ENCODE data around the gene PI16.
A peak's percentile ranks its signal among the peaks of the same experiment; 100 is the strongest.

PI16 gene

DNA sequence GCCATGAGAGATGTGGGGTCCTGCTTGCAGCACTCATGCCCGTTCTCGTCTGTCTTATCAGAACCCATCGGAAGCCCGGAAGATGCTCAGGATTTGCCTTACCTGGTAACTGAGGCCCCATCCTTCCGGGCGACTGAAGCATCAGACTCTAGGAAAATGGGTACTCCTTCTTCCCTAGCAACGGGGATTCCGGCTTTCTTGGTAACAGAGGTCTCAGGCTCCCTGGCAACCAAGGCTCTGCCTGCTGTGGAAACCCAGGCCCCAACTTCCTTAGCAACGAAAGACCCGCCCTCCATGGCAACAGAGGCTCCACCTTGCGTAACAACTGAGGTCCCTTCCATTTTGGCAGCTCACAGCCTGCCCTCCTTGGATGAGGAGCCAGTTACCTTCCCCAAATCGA lies 8.3 kb downstream of the PI16 start:
- DNase-seq (ENCODE audit: low spot score in 2 of 2) (peak; percentile 37 to 55), ATAC-seq (replicated peaks; ENCODE audit: extremely low read depth, poor library complexity, severe bottlenecking) (peak; percentile 55)
- Mint-ChIP-seq H3K4me1 (peaks cover 41% of the 10 kb centered on the region), H3K27me3 (no peaks in the 10 kb centered on the region), H3K4me3 (peak overlapping the region; percentile 32), H3K27ac (ENCODE audit: low read depth) (peak overlapping the region; percentile 57), H3K9me3 (no peaks in the 10 kb centered on the region), H3K36me3 (ENCODE audit: insufficient read depth) (peaks cover 8% of the 10 kb centered on the region)

DNA sequence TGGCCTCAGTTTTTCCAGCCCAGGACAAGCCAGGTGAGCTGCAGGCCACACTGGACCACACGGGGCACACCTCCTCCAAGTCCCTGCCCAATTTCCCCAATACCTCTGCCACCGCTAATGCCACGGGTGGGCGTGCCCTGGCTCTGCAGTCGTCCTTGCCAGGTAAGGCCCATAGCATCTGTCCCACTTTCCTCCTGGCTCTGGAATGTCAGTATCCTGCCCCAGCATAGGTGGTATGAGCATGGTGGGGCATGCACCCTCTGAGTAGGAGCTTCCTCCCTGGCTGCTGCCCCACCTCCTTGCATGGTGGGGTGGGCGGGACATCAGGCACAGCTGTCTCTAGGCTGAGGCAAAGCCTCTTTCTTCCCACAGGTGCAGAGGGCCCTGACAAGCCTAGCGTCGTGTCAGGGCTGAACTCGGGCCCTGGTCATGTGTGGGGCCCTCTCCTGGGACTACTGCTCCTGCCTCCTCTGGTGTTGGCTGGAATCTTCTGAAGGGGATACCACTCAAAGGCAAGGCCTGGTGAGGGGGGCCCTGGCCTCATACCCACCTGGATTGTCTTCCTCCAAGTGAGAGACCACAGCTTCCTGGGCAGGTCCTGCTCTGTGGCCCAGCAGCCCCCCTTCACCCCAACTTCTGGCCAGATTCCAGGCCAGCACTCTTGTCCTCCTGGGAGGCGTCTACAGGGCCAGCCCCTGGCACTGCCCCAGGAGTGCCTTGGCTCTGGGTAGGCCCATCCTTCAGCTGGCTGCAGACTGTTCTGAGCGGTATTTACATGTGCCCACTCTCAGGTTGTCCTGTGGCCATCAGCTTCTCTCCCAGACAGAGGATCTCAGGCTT lies 9.1 kb downstream of the PI16 start:
- Mint-ChIP-seq H3K9me3 (no peaks in the 10 kb centered on the region), H3K27me3 (no peaks in the 10 kb centered on the region), H3K4me1 (peaks cover 41% of the 10 kb centered on the region), H3K4me3 (peak overlapping the region; percentile 32), H3K27ac (ENCODE audit: low read depth) (peak overlapping the region; percentile 57), H3K36me3 (ENCODE audit: insufficient read depth) (peaks cover 15% of the 10 kb centered on the region)
- ATAC-seq (replicated peaks; ENCODE audit: extremely low read depth, poor library complexity, severe bottlenecking), result peak; percentile 72
- DNase-seq (ENCODE audit: low spot score in 2 of 2), result no peak

DNA sequence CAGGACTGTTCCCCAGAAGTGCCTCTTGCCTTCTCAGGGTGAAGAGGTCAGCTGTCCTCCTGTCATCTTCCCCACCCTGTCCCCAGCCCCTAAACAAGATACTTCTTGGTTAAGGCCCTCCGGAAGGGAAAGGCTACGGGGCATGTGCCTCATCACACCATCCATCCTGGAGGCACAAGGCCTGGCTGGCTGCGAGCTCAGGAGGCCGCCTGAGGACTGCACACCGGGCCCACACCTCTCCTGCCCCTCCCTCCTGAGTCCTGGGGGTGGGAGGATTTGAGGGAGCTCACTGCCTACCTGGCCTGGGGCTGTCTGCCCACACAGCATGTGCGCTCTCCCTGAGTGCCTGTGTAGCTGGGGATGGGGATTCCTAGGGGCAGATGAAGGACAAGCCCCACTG lies 9.8 kb downstream of the PI16 start:
- DNase-seq (ENCODE audit: low spot score in 2 of 2) (no peak), ATAC-seq (replicated peaks; ENCODE audit: extremely low read depth, poor library complexity, severe bottlenecking) (no peak)
- no peaks in the 10 kb centered on the region for H3K27me3 Mint-ChIP-seq
- H3K9me3 Mint-ChIP-seq, result no peaks in the 10 kb centered on the region
- H3K4me3 Mint-ChIP-seq, result peak overlapping the region; percentile 17
- H3K36me3 Mint-ChIP-seq (ENCODE audit: insufficient read depth), result peaks cover 20% of the 10 kb centered on the region
- H3K27ac Mint-ChIP-seq (ENCODE audit: low read depth), result peak overlapping the region; percentile 39
- peaks cover 41% of the 10 kb centered on the region for H3K4me1 Mint-ChIP-seq

DNA sequence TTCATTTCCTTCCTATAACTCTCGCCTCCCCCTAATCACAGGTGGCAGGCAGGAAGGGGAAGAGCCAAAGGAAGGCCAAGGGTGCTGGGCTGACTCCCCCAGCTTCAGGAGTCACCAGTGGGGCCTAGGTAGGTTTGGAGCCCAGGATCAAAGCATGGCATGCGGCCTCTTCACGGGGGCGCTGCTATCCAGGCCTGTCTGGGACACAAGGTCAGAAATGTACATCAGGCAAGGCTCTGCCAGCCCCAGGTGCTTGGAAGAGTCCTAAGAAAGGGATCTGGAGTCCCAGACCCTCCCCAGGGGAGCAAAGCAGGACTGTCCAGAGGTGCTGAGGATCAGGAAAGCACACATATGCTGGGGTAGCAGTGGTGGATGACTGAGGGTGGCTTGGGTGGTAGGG lies 10.4 kb downstream of the PI16 start:
- Mint-ChIP-seq H3K27me3 (no peaks in the 10 kb centered on the region), H3K36me3 (ENCODE audit: insufficient read depth) (peaks cover 23% of the 10 kb centered on the region), H3K9me3 (no peaks in the 10 kb centered on the region), H3K4me3 (peak overlapping the region; percentile 17), H3K4me1 (peaks cover 40% of the 10 kb centered on the region), H3K27ac (ENCODE audit: low read depth) (peak overlapping the region; percentile 39)
- DNase-seq (ENCODE audit: low spot score in 2 of 2) (no peak), ATAC-seq (replicated peaks; ENCODE audit: extremely low read depth, poor library complexity, severe bottlenecking) (no peak)

DNA sequence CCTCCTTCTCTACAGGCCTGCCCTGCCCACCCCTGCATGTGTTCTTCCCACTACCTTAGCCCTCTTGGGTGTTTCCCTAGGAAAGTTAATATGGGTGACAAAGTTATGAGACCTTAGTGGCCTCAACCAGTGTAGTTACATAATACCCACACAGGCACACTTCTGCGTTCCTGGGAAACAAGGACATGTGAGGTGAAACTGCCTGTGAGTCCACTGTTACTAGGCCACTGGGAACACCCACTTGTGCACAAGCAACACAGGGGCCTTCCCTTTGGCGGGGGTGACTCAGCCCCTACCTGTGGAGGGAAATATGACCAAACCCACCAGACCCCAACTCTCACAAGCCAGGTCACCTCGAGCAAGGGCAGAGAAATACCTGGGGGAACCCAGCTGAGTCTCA lies 12.8 kb downstream of the PI16 start:
- Mint-ChIP-seq H3K4me1 (peaks cover 25% of the 10 kb centered on the region), H3K36me3 (ENCODE audit: insufficient read depth) (peaks cover 32% of the 10 kb centered on the region), H3K27me3 (no peaks in the 10 kb centered on the region), H3K4me3 (no peak overlapping the region), H3K27ac (ENCODE audit: low read depth) (no peak overlapping the region), H3K9me3 (no peaks in the 10 kb centered on the region)
- DNase-seq (ENCODE audit: low spot score in 2 of 2) (no peak), ATAC-seq (replicated peaks; ENCODE audit: extremely low read depth, poor library complexity, severe bottlenecking) (no peak)

DNA sequence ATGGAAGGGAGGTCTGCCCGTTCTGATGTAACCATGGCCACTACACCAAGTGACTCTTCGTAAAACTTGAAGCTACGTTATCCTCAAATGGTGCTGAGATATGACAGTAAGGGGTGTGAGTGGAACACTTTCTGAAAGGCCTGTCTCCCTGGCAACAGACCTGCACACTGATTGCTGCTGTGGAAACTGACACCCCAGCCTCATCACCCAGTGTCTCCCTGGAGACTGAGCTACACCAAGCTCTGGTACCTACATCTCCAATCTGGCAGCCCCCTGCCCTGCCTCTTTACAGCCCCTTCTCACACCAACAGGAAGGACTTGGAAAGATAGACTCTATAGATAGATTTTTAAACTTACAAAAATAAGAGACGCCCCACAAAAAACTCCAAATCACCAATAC lies 13.2 kb downstream of the PI16 start:
- Mint-ChIP-seq H3K27ac (ENCODE audit: low read depth) (no peak overlapping the region), H3K4me3 (no peak overlapping the region), H3K9me3 (no peaks in the 10 kb centered on the region), H3K4me1 (peaks cover 22% of the 10 kb centered on the region), H3K27me3 (no peaks in the 10 kb centered on the region), H3K36me3 (ENCODE audit: insufficient read depth) (peaks cover 37% of the 10 kb centered on the region)
- DNase-seq (ENCODE audit: low spot score in 2 of 2) (no peak), ATAC-seq (replicated peaks; ENCODE audit: extremely low read depth, poor library complexity, severe bottlenecking) (no peak)

DNA sequence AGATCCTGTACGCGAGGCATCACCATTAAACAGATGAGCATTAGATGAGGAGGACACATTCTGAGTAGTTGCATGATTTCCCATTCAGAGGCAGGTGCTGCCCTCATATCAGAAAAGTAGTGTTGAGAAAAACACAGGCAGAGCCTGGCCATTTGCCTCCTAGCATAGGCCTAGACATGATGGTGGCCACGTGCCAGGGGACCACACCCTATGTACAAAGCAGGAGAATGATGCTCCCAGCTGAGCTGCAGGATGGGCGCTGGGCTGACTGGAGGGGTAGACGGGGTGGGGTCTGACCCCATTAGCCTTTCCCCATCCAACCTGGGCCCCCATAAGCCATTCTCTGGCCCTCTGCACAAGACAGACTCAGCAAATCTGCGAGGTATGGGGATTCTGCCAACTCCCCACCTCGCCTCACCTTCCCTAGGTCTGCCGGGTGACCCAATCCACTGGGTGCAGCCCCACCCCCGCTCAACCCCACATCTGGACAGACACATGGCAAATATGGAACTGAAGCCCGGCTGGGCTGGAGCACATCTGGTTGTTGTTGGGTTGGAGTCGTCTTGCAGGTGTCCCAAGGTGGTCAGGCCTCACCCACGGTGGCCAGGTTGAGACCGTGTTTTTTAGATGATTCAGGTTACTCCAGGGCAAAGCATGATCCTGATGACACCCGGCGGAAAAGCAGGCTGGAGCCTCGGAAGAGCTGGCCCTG lies 13.9 kb downstream of the PI16 start:
- Mint-ChIP-seq H3K9me3 (no peaks in the 10 kb centered on the region), H3K27me3 (no peaks in the 10 kb centered on the region), H3K36me3 (ENCODE audit: insufficient read depth) (peaks cover 43% of the 10 kb centered on the region), H3K4me3 (no peak overlapping the region), H3K4me1 (peaks cover 15% of the 10 kb centered on the region), H3K27ac (ENCODE audit: low read depth) (no peak overlapping the region)
- ATAC-seq (replicated peaks; ENCODE audit: extremely low read depth, poor library complexity, severe bottlenecking) (no peak), DNase-seq (ENCODE audit: low spot score in 2 of 2) (no peak)

DNA sequence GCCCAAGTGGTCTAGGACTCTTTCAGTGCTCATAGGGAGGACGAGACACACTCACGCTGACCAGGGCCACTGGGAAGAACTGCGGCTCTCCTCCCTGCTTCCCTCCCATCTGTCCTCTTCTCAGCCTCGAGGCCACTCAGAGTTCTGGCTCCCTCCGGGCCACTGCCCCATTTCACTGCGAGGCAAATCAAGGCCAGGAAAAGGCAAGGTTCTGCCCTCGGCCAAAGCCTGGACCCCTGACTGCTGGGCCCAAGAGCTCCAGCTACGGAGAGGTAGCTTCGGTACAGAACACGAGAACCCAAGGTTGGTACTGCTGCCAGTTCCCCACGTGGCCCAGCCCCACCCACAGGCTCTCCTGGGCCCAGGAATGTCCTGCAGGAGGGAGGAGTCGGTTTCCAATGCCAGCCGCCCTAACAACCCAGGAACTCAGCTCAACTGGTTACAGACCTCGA lies 14.7 kb downstream of the PI16 start:
- ATAC-seq (replicated peaks; ENCODE audit: extremely low read depth, poor library complexity, severe bottlenecking) (no peak), DNase-seq (ENCODE audit: low spot score in 2 of 2) (no peak)
- Mint-ChIP-seq H3K9me3 (no peaks in the 10 kb centered on the region), H3K4me3 (no peak overlapping the region), H3K27me3 (no peaks in the 10 kb centered on the region), H3K4me1 (peaks cover 8% of the 10 kb centered on the region), H3K36me3 (ENCODE audit: insufficient read depth) (peaks cover 51% of the 10 kb centered on the region), H3K27ac (ENCODE audit: low read depth) (no peak overlapping the region)

DNA sequence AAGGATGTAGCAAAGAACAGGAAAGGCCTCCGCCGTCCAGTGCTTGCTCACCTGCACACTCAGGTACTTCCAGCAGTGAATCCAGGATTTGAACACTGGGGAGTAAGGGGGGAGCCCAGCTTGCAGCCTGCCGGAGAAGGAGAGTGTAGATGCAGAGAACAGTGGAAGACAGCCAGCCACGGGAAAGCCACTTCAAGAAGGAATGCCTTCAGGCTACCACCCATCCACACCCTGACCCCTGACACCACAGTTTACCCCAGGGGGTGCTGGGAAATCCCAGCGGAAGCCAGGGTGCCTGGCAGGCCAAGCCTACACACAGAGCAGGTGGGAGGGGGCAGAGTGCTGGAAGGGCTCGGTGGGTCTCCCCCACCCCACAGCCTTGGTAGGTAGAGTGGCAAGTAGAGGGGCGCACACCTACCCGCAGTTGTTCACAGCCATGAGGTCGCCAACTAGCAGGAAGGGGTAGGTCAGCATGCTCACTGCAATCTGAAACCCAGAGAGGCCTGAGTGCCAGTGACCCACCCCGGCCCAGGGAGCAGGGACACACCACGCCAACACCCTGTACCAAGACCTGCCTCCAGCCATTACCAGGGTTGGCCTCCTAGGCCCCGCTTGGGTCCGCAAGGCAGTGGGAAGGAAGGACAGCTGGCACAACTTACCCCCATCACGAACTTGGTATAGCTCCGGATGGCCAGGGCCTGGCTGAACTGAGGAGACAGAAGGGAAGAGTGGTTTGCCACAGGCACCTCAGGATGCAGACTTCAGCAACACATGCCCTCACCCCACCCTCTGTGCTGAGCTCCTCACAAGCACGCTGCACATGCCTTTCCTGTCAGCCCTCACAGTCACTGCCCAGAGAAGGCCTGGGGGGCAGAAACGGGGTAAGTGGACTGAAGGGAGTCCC lies 15.7 kb downstream of the PI16 start:
- ATAC-seq (replicated peaks; ENCODE audit: extremely low read depth, poor library complexity, severe bottlenecking) (no peak), DNase-seq (ENCODE audit: low spot score in 2 of 2) (no peak)
- H3K27me3 Mint-ChIP-seq, result no peaks in the 10 kb centered on the region
- H3K9me3 Mint-ChIP-seq, result no peaks in the 10 kb centered on the region
- H3K36me3 Mint-ChIP-seq (ENCODE audit: insufficient read depth), result peaks cover 61% of the 10 kb centered on the region
- no peaks in the 10 kb centered on the region for H3K4me1 Mint-ChIP-seq
- H3K27ac Mint-ChIP-seq (ENCODE audit: low read depth), result no peak overlapping the region
- H3K4me3 Mint-ChIP-seq, result no peak overlapping the region

DNA sequence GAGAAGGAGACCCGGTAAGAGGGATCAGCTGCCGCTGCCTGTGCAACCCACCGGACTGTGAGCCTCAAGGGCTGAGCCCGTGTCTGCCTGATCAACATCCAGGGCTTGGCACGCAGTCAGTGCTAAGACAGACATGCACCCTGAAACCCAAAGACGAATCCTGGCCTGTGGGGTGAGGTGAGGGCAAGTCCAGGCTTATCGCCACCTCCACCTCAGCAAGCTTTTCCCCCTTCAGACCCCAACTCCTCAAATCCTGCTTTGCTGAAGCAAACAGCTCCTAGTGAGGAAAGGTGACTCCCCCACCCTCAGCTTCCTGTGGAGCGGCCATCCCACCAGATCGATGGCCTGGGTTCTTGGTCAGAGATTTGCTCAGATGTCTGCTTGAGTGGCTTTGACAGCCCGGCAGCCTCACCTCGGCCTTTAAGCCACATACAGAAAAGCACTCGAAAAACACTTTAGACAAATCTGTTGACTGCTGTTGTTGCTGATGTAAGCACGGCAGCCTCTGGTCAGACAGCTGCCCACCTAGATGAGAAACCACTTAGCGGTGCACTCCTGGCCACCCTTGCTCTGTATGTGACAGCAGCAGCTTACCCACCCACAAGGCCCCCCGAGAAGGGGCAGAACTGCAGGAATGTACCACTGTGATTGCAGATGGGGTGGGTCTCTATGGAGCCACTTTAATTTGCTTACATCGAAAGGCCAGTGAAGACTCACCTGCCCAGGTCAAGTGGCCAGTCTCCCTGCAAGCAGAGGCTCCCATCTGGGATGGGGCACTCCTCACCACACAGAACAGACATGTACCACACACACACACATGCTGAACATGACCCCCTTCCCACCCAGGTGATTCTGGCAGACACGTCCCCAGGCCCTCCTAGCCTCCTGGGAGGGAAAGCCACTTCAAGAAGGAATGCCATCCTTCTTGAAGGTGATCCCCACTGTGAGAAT lies 16.6 kb downstream of the PI16 start:
- Mint-ChIP-seq H3K27ac (ENCODE audit: low read depth) (no peak overlapping the region), H3K4me3 (no peak overlapping the region), H3K36me3 (ENCODE audit: insufficient read depth) (peaks cover 67% of the 10 kb centered on the region), H3K4me1 (no peaks in the 10 kb centered on the region), H3K9me3 (no peaks in the 10 kb centered on the region), H3K27me3 (no peaks in the 10 kb centered on the region)
- DNase-seq (ENCODE audit: low spot score in 2 of 2) (no peak), ATAC-seq (replicated peaks; ENCODE audit: extremely low read depth, poor library complexity, severe bottlenecking) (no peak)

DNA sequence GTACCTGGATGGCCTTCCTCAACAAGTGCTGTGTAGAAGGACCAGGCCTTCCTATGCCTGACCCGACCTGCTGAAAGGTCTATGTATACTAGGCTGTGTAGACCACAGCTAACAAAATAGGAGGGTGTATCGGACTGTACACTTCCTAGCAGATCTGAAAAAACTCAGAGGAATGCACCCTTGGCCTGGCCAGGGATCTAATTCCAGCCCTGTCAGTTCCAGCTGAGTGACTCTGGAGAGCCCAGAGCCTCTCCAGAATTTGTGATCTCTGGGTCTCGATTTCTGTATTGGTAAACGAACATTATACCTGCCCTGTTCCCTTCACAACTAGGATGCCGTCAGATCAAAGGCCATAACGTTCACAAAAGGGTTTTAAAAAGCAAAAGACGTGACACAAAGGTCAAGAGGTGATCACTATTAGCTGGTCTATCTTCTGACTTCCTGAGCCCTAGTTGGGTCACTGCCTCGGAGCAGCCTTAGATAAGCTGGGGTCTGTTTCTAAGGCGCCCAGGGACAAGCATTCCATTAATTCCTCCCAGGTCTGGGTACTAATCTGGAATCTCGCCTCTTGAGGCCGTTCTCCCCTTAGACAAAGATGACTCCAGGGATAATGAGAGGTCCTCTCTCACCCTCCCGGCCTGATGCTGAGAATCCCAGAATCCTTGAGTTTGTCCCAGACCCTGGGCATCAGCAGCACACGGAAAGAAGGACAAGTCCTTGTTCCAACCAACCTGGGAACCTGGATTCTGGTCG lies 17.6 kb downstream of the PI16 start:
- ATAC-seq (replicated peaks; ENCODE audit: extremely low read depth, poor library complexity, severe bottlenecking) (no peak), DNase-seq (ENCODE audit: low spot score in 2 of 2) (no peak)
- H3K4me1 Mint-ChIP-seq, result no peaks in the 10 kb centered on the region
- H3K36me3 Mint-ChIP-seq (ENCODE audit: insufficient read depth), result peaks cover 74% of the 10 kb centered on the region
- H3K27ac Mint-ChIP-seq (ENCODE audit: low read depth), result no peak overlapping the region
- H3K9me3 Mint-ChIP-seq, result no peaks in the 10 kb centered on the region
- no peaks in the 10 kb centered on the region for H3K27me3 Mint-ChIP-seq
- no peak overlapping the region for H3K4me3 Mint-ChIP-seq
